Tongue (tissue), 2 donors: ENCODE results near the gene RBL1. TPM values are rescaled to one million over a fixed set of nuclear protein-coding genes. Genes with fewer than 3 reads are reported as not detected.
A peak's percentile ranks its signal among the peaks of the same experiment; 100 is the strongest.
"Not testable (repeated sequence)": the region's sequence is repeated elsewhere in the genome, so short reads cannot be mapped to it uniquely, and the experiment has no call there.

Experiments used
- DNase-seq: peaks from one replicate; pipeline ENCODE4 v3.0.0-alpha.2; 2015
- total RNA-seq: library from RNA; depleted of rRNA; stranded (reverse); fragments of >200 nt; gene quantifications from one replicate; pipeline ENCODE4 v1.2.3, GENCODE V29; 2014

Gene RBL1, protein sequence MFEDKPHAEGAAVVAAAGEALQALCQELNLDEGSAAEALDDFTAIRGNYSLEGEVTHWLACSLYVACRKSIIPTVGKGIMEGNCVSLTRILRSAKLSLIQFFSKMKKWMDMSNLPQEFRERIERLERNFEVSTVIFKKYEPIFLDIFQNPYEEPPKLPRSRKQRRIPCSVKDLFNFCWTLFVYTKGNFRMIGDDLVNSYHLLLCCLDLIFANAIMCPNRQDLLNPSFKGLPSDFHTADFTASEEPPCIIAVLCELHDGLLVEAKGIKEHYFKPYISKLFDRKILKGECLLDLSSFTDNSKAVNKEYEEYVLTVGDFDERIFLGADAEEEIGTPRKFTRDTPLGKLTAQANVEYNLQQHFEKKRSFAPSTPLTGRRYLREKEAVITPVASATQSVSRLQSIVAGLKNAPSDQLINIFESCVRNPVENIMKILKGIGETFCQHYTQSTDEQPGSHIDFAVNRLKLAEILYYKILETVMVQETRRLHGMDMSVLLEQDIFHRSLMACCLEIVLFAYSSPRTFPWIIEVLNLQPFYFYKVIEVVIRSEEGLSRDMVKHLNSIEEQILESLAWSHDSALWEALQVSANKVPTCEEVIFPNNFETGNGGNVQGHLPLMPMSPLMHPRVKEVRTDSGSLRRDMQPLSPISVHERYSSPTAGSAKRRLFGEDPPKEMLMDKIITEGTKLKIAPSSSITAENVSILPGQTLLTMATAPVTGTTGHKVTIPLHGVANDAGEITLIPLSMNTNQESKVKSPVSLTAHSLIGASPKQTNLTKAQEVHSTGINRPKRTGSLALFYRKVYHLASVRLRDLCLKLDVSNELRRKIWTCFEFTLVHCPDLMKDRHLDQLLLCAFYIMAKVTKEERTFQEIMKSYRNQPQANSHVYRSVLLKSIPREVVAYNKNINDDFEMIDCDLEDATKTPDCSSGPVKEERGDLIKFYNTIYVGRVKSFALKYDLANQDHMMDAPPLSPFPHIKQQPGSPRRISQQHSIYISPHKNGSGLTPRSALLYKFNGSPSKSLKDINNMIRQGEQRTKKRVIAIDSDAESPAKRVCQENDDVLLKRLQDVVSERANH
- total RNA-seq = 12.9 TPM

DNA sequence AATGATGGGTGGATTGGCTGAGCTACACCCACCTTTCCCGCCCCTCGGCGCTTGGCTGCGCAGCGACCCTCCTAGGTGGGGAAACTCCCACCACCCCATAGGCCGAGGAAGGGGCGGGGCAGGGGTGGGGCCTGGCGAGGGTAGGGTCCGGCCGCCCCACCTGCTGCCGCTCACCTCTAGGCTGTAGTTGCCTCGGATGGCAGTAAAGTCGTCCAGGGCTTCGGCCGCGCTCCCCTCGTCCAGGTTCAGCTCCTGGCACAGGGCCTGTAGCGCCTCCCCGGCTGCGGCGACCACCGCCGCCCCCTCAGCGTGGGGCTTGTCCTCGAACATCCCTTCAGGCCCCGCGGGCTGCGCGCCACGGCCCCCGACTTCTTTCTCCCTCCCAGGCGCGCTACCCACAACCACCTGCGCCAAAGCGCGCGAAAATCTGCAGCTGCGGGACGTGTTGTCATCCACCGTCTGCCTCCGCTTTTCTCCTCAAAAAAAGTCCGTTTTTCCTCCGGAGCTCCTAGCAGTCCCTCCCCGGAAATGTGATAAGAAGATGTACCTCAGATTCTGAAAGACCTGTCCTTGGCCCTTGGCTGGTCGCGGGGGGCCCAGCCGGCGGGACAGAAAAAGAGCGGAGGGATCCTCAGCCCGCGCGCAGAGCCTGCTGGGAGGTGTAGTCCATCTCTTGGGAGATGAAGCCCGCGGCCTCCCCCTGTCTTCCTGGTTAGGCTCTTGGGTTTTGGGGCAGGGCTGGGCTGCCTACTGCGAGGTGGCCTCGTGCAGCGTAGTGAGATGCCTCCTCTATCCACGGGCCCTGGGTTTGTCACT is at the start of gene RBL1:
Gene RBL1 (minus strand): TSS at position 399 of the 816 bp plus-strand sequence. CDS start 69 bp downstream, at position 330.
- peak; percentile 95 for DNase-seq

DNA sequence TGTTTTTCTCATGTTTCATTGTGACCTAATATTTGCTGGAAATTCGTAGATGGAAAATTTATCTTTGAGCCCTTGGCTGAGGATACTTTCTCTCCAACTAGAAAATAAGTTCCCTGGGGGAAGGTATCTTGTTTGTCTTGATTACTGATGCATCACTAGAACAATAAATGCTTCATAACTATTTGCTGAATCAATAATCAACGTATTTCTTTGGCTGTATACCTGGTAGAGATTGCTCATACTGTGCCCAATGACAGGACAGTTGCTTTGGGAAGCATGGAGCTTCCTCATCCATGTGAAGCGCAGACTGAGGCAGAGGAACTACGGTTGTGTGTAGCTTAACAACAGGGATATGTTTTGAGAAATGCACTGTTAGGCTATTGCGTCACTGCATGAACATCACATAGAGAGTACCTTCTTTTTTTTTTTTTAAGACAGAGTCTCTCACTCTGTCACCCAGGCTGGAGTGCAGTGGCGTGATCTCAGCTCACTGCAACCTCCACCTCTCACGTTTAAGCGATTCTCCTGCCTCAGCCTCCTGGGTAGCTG is 49.1 kb upstream of the RBL1 start:
- no peak for DNase-seq

DNA sequence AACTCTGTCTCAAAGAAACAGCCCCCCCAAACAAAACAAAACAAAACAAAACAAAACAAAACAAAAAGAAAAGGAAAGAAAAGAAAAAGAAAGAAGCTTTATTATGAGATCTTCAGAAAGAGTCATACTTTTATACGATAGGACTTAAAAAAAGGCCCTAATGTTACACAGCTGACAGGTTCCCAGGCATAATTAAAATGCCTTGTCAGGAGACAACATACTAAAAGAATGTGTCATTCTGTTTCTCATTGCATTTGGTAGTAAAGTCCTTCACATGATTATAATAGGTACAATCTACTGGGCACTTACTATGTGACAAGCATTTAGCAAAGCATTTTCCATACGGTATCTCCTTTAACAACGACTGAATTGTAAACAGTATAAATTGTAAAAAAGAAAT is 46.9 kb upstream of the RBL1 start:
- no peak for DNase-seq

DNA sequence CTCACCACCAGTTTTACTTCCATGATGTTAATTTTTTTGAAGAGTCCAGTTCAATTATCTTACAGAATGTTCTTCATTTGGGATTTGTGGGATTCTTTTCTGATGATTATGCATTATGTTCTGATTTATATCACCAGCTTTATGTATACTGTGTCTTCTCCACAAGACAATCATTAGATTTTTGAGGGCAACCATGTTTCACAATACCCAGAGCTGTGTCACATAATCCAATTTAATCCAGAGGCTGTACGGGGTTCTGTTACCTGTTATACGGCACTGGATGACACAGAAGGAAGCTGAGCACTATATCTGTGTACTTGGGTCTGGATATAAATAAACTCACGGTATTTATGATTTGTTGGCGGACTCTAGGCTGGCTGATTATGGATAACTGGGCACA is 41.8 kb upstream of the RBL1 start:
- DNase-seq = no peak

DNA sequence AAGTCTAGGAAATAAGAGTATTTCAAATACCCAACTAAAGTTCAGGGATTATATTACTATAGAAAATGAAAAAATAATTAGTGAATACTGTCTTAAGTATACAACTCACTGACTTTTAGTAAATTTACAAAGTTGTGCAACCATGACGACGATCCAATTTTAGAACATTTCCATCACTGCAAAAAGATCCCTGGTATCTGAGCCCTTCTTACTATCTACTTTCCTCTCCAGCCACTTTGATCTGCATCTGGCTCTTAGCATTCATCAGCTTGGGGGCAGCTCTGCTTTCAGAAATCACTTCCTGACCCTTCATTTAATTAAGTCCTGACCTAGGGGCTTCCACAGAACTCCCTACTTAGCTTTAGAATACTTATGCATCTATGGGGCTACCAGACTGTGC is 38.2 kb upstream of the RBL1 start:
- DNase-seq = no peak

DNA sequence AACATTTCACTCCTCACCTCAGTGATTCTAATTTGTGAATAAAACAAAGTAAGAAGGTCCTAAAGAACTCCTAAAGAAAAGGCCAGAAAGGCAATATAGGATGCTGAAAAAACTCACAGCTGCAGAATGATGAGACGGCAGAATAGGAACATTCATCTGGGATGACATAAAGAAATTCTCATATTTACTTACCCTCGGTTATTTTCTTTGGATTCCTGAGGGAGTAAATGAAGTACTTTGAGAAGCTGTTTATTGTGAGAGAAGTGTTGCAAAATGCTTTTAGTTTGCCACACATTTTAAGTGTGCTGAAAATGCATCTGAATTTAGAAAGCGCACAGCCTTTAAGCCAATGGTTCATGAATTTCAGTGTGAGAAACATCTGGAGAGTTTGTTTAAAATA is 35.7 kb upstream of the RBL1 start:
- peak; percentile 11 for DNase-seq

DNA sequence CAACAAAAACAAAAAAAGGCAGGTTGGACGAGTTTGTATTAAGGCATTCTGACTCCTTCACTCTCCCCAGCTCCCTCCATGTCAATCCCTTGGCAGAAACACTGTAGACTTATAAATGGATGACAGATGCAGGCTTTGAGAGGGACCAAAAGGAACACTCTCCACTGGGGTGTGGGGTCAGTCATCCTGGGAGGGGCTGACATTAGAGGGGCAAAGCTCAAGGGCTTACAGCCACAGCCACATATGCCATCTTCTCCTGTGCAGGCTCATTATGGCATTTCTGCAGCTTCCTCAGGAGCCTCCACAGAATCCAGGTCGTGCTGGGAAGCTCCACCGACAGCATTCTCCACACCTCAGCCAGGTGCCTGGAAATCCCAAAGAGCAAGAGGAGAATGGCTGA is 33.0 kb upstream of the RBL1 start:
- DNase-seq = no peak

DNA sequence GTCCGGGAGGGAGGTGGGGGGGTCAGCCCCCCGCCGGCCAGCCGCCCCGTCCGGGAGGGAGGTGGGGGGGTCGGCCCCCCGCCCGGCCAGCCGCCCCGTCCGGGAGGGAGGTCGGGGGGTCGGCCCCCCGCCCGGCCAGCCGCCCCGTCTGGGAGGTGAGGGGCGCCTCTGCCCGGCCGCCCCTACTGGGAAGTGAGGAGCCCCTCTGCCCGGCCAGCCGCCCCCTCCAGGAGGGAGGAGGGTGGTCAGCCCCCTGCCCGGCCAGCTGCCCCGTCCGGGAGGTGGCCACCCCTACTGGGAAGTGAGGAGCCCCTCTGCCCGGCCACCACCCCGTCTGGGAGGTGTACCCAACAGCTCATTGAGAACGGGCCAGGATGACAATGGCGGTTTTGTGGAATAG is 30.5 kb upstream of the RBL1 start:
- DNase-seq = not testable (repeated sequence)

DNA sequence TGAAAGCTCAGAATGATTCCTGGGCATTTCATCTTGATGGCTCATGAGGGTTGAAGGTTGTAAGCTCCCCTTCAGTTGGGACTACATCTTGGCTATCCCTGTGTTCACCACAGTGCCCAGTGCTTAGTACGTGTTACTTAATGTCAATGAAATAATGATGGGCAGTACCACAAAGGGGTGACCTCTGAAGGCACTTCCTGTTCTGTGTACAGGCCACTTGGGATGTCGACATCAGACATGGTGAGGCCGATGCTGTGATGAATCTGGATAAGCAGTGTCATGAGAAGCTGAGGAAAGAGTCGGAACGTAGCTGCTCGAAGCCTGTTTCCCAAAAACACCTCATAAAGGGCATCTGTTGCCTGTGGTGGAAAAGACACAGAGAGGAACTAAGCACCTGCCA is 27.6 kb upstream of the RBL1 start:
- DNase-seq = no peak

DNA sequence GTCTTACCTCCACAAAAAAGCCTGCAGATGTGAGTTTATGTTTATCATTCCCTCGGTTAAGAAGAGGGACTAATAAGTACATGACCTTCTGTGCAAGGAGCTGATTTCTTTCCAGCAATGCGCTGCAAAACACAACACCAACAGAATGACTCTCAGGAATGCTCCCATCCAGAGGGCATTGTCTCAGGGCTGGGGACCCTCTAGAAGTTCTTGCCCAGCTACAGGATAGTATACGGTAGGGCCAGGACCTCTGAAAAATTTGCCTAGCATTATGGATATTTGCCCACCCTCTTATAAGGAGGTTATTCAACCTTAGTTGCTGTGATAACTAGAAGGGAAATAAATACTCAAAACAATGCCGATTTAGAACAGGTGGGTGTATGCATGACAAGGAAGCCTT is 24.7 kb upstream of the RBL1 start:
- no peak for DNase-seq

DNA sequence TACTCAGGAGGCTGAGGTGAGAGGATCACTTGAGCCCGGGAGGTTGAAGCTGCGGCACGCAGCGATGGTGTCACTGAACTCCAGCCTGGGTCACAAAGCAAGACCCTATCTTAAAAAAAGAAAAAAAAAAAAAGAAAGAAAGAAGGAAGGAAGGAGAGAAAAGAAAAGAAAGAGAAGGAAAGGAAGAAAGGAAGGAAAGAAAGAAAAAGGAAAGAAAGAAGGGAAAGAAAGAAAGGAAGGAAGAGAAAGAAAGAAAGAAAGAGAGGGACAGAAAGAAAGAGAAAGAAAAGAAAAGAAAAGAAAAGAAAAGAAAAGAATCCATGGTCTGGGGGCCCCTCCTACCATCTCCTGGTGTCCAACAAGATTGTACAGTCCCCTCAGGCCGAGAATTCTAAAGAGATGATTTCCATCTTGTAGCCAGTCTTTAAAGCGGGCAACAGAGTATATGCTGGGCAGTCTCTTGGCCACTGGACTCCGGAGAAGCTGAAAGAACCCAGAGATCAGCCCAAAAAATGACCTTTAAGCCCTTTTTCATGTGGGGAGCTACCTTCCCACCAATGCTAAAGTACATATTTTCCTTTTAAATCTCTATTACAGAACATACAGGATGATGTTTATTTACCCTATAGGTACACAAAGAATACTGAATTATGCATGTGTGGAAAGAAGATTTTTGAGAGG is 23.7 kb upstream of the RBL1 start:
- DNase-seq = no peak

DNA sequence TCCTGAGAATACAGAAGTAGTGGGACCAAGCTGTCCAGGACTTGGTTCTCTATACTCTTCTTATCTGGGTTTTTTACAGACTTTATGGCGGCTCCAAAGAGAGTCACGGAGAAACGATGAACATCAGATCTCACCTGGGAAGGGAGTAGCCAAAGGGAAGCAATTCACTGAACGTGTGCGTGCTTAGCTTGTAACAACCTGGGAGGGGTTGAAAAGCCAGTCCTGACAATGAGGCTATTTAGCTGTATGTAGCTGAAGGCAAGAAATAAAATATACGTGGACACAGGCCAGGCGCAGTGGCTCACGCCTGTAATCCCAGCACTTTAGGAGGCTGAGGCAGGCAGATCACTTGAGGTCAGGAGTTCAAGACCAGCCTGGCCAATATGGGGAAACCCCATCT is 18.2 kb upstream of the RBL1 start:
- DNase-seq = no peak

DNA sequence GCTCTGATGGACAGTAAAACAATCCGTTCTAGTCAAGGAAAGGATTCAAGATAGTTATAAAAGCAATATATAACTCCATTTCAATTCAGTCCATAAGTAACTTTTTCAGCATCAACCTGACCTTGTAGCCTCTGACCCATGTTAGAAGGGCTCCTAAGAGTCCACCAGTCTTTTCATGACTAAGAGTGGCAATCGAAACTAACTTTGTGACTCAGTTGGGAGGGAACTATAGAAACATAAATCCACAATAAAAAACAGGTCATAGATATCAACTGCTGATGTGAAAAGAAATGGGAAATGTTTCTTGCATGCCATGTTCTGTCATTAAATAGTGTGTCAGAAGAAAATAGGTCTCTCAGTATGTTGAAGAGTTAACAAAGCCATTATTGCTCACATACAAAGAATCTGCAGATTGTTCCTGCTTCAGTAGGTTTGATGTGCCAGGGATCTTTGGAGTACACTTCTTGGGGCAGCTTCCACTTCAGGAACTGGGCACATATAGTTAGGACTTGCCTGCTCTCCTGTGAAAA is 16.2 kb upstream of the RBL1 start:
- no peak for DNase-seq

DNA sequence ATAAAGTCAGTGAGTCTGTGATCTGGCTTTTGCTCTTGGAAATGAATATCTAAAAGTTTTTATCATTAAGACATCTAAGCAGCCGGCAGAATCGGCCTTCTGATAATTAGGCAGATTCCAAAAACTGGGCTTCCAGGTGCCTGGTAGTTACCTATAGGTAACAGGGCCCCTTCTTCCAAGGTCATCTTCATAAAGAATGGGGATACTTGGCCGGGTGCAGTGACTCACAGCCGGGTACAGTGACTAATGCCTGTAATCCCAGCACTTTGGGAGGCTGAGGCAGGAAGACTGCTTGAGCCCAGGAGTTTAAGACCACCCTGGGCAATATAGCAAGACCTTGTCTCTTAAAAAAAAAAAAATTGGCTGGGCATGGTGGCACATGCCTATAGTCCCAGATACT is 12.9 kb upstream of the RBL1 start:
- DNase-seq = no peak

DNA sequence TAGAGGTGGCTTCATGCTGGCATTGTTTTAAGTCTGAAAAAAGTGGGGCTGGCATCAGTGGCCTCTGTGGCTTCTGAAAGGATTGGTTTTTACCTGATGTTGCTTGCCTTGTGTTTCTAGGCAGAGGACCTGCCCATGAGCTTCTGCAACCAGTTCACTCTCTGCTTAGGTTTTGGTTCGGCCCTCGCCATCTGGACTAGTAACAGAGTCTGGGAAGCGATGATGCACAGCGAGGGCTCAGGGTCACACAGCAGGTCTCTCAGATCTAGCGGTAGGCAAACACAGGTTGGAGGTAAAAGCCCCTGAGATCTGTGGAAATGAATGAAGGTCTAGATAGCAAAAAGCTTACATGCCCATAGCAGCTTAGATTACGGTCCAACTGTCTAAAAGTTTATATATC is 6.8 kb upstream of the RBL1 start:
- DNase-seq = no peak

DNA sequence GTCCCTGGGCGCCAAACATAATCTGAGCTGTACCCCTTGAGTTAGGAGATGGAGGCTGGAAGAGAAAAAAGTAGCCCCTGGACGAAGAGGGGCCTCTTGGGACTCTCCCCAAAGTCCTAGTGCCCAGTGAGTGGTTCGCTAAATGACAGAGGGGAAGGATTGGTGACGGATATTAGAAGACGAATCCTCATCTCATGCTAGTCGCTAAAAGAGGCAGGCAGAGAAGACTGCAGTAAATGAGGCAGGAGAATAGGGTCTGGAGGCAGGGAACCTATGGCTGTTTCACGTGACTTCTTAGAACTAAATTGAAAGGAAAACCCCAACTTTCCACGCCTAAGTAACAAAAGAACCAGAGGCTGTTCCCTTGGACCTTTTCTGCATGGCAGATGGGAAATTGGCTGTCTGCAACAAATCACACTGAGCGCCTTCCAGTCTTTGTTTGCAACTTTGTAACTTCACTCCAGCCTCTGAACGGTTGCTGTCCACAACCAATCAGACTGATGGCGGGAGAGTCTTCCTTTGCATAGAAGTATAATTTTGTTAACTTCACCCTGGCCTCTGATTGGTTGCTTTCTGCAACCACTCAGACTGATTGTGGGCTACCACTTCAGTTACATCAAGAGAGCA is 731 bp upstream of the RBL1 start:
- DNase-seq = no peak

DNA sequence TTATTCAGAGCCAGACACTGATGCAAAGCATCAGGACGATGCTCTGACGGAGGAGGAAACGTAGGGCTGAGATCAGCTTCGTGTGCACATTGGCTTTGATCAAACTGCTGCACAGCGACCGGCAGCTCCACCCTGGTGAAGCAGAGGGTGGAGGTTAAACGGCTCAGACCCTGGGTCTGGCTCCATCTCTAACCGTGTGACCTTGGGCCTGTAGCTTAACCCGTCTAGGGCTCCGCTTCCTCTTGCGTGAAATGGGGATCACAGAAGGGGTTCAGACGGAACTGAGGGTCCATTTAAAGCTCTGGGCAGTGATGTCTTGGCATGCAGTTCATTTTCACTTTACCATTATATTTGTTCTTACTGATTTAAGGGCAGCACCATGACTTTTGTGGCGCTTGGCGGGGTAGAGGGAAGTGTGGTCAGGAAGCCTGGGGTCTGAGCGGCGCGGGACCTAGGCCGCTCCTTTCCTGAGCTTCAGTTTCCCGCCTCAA is 644 bp downstream of the RBL1 start:
- DNase-seq = no peak

DNA sequence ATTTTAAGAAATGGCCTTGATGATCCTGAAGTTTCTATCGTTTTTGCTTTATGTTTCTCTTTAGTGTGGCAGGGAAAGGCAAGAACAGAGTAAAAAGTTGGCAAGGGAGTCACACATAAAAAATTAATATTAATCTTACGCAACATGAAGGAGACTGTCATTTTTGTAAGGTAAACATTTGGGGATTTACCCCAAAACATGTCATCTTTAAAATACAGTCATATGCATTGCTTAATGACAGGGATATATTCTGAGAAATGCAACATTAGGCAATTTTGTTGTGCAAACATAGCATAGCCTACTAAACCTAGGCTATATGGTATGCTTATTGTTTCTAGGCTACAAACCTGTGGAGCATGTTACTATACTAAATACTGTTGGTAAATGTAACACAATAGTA is 5.4 kb downstream of the RBL1 start:
- DNase-seq = no peak

DNA sequence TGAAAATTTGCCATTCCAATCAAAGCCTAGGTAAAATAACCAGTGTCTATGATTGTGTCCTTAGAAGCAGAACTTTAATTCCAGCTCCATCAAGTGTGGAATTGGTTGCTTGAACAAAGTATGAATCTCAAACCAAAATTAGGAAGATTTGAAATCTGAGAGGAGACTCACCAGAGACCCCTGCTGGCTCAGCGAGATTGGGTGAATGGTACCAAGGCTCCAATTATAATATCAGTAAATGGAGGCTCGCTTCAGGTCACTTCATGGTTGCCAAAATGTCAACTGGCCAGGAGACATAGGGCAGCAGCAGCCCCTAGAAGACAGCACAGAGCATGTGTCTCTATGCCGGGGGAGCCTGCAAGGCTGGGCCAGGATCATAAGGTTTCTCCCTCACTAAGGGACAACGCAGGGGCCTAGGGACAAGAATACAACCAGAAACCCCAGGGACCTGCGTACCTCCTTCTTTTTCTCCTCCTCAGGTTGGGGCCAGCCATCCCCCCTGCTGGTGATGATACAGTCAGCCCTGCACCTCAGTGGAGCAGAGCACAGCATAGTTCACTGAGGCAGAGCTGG is 14.0 kb downstream of the RBL1 start:
- no peak for DNase-seq

DNA sequence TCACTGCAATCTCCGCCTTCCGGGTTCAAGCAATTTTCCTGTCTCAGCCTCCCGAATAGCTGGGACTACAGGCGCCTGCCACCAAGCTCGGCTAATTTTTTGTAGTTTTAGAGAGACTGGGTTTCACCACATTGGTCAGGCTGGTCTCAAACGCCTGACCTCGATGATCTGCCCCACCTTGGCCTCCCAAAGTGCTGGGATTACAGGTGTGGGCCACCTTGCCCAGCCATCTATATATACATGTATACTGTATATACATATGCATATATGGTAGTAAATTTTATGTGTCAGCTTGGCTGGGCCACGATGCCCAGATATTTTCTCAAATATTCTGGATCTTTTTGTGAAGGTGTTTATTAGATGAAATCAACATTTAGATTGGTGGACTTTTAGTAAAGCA is 18.8 kb downstream of the RBL1 start:
- no peak for DNase-seq
